Effector CD8-positive, alpha-beta T cell (primary cell): ENCODE results near the gene ARMC8.

Source experiments
- DNase-seq: peaks from one replicate; lab custom pipeline; 2025; lab: John Stamatoyannopoulos, UW

The ARMC8 gene

DNA sequence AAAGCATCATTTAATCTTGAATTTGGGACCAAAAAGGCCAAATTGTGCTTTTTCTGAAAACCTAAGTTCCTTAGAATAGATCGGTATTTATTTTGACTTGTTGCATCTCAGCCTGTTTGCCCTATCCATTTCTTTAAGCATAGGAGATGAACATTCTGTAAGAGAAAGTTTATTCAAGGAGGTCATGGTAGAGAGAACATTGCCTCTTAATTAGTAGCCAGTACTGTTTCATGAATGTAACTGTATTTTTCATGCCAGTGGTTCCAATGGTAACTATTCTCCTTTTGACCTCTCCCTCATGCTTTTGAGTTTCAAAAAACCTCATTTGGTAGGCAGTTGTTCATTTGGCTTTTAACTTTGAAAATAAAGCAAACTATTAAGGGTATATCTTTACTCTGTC, 55.4 kb downstream of the ARMC8 start:
- DNase-seq: no peak

DNA sequence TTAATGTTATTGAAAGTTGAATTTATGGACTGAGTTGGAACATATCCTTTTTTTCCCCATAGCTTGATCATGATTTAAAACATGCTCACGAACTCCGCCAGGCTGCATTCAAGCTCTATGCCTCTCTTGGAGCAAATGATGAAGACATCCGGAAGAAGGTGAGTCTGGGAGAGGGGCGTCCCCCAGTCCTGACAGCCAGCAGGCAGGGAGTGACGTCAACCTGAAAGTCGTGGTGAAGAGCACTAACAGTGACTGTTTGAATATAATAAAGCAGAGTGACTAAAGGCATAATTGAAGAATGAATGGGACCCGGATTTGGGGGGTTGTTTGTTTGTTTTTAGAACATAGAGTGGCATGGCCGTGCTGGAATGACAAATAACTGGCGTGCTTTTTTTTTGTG, 57.9 kb downstream of the ARMC8 start:
- no peak for DNase-seq

DNA sequence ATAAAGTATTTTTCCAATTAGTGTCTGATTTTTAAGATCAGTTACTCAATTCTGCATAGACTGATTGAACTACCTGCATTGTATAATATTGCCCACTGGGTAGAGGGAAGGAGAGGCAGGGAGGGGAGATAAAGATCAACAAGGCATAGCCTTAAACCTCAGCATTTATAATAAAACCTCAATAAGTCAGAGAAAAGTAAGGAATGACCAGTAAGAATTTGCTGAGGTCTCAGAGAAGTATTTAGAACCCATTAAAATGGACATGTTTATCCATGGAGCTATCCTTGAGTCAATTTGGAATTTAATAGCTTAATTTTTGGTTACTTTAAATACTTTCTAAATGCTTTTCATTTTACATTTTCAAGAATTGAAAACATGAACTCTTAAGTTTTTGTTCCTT, 62.5 kb downstream of the ARMC8 start:
- DNase-seq: no peak

DNA sequence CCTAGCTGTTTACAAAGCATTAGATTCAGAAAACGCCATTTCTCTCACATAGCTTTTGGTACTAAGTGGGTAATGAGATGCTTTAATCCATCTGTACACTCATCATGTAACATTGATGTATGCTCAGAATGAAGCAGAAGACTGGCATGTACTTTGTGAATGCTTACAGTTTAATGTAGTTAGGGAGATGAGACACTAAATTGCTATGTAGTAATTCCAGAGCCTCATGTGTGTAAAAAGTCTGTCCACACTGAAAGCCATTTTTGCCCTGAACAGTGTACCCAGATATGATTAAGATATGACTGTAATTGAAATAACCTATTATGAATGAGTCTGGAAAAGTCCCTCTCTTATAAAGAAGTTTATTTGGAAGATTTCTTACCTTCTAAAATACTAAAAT, 66.5 kb downstream of the ARMC8 start:
- no peak for DNase-seq

DNA sequence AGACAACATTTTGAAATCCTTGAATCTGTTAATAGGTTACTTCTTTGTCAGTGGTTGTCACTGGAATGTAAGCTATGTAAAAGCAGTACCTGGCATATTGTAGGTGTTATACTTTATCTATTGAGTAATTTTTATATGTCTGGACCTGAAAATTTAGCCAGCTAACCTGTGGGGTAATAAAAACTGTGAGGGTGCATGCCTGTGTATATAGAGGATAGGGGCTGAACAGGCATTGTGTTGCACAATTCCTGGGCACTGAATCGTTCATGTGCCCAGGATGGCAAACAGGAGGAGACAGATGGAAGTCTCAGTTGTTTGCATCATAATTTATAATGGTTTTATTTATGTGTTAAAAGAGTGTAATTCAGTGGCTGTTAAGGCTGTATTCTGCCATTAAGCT, 67.1 kb downstream of the ARMC8 start:
- DNase-seq: no peak

DNA sequence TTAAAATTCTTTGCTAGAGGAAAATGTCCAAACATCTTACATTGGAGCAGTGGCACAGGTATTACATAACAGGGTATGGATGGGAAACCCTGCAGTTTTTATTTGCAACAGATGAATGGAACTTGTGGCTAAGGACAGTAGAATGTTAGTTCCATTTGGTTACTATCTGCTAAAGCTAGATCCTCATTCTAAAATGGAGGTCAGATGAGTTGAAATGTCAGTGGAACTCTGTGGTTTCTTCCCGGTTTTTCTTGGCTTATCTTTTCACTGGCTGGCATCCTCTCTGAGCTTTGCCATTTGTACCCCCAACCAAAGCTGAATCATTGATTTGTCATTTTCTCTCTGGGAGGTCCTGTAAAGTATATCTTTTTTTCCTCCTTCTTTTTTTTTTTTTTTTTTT, 68.9 kb downstream of the ARMC8 start:
- DNase-seq: no peak

DNA sequence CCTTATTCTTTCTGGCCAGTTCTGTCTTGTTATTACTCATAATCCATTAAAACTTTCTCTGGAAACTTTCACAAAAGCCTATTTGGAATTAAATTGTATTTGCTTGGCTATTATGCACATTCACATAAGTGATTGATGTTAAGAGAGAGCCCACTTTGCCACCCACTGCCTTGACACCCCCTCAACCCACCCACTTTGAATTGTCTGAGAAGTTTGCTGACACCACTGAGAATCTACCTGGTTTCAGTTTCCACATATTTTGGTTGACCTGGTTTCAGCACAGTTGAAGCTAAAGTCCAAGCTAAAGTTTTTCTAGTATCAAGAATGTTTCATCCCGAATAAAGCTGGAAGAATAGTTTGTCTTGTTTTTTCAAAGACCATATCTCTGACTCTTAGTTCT, 70.9 kb downstream of the ARMC8 start:
- DNase-seq: no peak

DNA sequence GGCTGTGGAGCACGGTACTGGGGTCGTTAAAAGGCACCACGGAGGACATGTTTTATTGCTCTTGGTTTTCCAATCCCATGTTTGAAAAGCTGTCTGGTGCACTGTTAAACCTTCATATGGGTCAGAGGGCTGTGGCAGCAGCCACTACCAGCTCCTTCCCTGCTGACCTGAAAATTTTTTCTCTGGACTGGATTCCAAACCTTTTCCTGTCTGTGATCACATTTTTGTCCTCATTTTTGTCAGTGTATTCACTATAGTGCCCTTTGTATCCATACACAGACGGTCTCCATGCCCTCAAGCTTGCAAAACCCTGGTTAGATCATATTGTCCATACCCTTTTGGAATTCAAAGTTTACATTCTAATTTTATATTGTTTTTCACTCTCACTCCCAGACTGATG, 72.0 kb downstream of the ARMC8 start:
- DNase-seq: no peak

DNA sequence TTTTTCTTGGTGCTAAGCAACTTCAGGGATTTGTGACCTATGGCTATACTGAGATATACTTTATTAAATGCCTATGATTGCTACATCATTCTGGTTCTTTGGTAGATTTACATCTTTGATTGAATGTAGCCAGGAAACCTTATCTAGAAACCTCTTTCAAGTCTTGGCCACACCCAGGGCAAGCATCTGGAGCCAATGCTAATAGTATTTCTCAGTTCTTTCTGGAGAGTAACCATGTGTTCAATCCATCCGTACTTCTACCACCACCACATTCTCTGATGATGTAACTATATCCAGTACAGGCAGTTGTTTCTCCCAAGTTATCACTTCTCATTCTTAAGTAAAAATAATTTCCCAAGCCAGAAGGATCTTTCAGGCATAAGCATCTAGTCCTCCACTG, 73.5 kb downstream of the ARMC8 start:
- no peak for DNase-seq

DNA sequence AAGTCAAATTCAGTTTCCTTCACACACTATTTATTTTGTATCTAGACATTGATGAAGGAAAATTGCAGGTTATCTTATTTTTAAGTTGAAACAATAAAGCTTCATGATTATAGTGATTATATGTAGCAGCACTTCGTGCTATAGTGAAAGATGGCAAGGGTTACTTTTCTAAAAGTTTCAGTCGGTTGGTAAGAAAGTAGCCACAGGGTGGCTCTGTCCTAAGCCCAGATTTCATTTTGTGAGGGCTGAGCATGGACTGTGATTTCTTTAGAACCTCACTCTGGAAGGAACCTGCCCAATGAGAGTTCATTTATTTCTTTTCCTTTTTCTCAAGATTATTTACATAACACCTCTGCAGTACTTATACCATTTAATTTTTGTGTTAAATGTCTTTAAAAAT, 76.0 kb downstream of the ARMC8 start:
- DNase-seq: no peak

DNA sequence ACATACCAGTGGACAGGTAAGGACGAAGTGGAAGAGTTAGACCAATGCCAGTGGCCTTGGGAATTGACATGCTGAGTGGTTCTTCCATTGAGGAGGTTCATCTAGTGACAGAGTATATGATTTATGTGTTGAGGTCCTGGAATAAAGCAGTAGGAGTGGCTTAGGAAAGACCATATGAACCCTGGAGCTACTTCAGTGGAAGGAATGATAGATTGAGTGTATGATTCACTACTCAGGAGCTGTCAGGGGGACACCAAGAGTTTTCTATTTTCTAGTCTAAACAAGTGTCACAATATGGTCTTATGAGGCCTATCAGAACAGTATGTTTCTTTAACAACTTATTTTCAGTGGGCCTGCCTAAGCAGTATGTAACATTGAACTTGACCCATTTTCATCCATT, 78.6 kb downstream of the ARMC8 start:
- no peak for DNase-seq

DNA sequence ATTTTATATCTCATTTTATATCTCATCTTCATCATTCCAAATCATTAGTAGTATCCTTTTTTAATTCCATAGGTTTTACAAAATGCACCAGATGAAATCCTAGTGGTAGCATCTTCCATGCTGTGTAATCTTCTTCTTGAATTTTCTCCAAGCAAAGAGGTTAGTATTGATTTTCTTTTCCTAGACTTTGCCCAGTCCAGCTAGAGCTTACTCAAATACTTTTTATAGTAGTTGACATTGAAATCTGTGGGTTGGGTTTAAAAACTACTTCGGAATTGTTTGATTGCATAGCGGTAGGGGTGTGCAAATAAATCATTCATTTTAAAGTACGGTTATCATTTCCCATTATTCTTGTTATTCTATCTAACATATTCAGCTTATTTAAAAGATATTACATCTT, 80.0 kb downstream of the ARMC8 start:
- no peak for DNase-seq

DNA sequence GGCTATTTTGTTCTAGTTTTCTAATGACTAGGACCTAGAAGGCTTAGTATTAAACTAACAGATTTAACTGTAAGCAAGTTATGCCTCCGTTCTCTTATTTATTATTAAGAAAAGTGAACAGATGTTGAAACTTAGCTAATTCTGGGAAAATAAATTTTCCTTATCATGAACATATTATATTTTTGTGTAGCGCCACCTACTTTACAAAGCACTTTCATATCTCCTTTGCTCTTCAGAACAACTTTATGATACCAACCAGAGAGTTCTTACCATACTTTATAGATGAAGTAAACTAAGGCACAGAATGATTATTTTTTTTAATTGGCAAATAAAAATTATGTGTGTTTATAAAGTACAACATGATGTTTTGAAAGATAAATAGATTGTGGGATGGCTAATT, 83.1 kb downstream of the ARMC8 start:
- DNase-seq: no peak

DNA sequence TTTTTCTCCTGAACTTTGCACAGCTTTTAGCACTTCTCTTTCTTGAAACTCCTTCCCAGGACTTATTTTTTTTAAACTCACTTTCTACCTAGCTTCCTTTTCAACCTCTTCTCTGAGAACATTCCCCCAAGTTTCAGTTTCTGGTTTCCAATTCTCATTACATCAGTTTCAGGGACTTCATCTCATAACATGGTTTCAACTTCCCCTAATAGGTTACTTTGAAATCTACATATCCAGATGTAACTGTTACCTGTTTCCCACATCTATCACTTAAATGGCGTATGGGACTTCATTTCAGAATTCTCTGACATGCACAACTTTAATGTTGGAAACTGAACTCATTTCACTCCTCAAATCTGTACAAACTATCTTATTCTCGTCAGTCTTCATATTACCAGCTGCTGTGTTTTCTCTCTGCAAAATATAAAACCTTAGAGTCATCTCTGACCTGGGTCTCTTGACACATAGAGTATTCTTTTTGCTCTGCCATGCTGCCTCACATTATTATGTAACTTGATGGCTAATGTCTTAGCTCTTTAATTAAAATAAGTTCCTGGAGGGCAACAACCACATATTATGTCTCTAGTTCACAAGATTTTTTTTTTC, 84.2 kb downstream of the ARMC8 start:
- no peak for DNase-seq

DNA sequence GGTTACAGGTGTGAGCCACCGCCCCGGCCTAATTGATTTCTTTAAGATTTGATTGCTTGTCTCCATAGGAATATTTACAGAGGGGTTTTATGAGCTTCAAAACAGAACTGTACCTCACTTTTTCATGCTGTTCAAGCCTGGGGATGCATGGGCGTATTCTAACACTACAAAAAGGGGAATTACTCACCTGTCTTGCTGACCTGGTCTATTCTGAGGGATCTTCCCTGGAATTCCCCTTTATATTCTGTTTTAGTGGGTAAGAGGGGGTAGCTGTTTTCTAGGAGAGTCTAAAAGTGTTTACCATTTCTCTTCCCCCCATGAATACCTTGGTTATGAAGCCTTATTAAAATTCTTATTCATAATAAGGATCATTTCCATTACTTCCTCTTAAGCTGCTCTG, 94.5 kb downstream of the ARMC8 start:
- no peak for DNase-seq

DNA sequence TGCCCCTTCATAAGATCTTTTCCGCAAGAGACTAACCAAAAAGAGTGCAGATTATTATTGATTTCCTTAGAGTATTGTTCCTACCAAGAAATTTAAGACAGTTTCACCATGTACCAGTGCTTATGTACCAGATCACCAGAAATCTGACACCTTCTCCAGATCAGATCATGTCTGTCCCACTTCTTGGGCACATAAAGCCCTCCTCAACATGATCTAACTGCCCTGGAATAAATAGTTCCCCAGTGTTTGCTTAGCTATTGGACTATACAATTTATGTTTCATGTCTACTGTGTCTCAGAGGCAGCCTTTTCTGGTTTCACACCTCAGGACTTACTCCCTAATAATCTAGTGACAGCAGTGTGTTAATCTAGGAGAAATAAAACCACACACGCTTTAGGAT, 95.7 kb downstream of the ARMC8 start:
- no peak for DNase-seq

DNA sequence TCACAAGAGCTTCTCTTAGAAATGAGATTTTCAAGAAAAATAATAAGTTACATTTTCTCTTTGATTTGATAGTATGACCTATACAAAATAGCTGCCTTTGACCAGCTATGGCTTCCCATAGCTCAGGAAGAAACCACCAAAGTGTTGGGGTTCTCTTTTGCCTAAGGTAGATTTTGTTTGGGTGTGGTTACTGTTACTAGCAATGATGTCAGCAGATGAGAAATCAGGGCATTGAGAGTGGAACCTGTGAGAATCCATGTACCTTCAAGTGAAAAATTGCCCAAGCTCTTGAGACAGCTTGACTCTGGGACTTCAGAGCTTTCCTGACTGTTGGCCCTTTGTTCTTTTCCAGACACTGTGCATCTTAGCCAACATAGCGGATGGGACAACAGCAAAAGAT, 97.0 kb downstream of the ARMC8 start:
- DNase-seq: no peak

DNA sequence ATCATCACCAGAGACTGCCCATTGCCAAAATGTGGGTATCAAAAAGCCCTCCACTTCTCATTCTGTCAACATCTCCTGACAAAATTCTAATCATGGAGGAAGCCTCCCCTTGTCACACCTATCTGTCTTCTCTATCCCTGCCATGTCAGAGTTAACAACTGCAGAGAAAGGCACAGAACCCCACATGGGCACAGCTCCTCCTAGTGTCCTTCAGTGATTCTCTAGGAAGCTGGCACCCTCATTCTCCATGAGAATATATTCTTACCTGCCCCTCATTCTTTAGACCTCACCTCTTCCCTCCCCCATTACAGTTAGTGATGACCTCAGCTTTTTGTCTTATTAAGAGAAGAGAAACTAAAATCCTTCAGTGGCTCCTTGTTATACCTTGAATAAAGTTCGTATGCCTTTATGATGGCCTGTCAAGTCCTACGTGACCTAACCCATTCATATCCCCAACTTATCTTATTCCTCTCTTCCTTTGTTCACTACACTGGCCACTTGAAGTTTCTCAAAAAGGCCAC, 97.9 kb downstream of the ARMC8 start:
- no peak for DNase-seq

DNA sequence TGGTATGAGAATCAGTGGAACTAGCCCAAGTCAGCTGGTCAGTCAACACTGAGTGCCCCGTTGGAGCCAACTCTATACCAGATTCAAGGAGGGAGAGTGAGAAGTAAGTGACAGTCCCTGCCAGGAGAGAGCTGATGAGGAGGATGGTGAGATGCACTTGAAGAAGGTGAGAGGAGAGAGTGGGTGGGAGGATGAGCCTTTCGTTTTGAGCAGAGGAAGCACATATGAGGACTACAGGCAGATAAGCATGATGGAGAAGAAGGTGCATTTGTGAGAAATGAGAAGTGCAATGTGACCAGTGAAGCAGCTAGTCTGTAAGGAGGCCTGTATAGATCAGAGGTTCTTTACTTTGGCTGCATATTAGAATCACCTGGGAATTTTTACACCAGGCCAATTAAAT, 102.2 kb downstream of the ARMC8 start:
- no peak for DNase-seq

DNA sequence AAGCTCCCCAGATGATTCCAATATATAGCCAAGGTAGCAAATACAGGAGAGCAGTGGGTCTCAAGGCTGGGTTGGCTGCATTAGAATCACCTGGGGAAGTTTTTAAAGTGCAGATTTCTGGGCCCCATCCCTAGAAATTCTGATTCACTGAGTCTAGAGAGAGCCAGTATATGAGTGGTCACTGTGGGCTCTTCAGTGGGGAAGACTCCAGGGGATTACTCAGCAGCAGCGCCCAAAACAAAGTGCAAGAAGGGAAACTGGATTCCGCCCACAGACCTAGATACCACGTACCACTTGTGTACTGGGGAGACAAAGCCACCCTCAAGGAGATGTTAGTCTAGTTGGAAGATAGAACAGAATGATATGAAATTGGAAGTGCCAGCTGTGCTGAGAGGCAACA, 102.6 kb downstream of the ARMC8 start:
- no peak for DNase-seq

DNA sequence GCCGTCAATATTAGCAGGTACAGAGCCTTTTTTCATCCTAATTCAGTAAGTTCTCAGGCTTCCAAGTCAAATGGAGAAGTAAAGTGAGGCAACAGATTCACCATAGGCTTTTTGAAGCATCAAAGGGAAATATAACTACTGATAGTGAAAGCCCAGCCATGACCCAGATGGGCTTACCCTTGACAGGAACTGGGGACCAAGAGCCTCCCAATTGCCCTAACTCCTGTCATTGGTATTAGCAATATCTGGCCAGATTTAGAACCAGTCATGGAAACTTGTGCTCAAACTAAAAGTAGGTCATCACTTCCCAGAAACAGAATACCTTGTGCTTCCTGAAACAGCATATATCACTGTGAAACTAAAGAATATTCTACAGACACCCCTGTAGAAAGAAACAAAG, 109.5 kb downstream of the ARMC8 start:
- DNase-seq: no peak

DNA sequence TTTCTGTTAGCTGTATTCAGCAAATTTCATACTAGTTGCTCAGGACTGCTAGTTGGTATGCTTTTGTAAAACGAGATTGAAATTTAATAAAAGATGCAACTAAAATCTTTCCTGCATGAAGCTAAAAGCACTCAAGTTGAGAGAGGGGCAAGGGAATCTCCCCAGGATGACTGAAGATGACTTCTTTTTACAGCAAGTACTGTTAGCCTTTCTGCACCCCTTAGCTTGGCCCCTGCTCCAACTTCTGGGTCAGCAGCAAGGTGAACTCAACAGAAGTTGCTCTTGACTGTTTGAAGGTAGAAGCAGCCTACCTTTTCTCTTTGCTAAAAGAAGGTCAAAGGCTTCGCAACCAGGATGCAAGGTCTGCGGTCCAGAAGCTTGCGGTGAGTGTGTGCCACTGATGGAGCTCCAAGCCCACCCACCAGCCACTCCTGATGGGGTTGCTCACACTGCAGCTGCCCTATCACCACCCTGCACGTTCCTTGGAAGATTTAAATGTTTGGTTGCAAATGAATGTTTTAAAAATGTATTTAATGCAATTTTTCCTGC, 110.0 kb downstream of the ARMC8 start:
- no peak for DNase-seq

DNA sequence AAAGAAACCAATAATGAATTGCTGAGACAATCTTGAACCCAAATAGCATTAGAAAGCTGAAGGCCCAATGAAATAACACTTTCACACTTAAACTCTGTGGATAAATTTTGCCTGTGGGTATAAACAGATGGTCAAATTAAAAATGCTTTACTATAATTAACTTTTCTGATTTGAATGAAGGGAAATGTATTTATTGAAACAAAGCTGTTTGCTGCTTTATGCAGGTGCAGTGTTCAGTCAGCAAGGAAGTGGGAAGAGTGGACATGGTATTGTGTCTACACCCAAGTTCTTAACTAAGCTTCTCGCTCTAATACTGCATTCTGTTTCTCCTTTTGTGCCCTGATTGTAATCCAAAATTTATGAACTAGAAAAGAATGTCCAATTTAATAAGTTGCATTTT, 110.8 kb downstream of the ARMC8 start:
- no peak for DNase-seq

DNA sequence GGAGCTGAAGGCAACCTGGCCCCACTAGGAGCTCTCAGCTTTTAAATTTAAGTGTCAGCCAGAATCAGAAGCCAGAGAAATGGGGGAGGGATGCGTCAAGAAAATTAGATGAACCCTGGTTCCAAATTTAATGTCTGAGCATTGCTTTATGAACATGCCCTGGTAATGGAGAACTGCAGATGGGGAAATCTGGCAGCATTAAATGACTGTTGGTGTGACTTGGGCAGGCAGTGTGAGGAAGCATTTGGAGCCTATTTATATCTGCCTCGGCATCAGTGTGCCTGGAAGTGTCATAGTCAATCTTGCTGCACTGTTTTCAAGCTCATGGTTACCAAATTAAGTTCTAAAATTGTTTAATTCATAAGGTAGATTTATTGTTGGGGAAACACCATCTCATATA, 113.5 kb downstream of the ARMC8 start:
- no peak for DNase-seq
